ENCODE measurements around the gene CRIM1.
"Not testable (repeated sequence)": the region's sequence is repeated elsewhere in the genome, so short reads cannot be mapped to it uniquely, and the experiment has no call there.

DNA sequence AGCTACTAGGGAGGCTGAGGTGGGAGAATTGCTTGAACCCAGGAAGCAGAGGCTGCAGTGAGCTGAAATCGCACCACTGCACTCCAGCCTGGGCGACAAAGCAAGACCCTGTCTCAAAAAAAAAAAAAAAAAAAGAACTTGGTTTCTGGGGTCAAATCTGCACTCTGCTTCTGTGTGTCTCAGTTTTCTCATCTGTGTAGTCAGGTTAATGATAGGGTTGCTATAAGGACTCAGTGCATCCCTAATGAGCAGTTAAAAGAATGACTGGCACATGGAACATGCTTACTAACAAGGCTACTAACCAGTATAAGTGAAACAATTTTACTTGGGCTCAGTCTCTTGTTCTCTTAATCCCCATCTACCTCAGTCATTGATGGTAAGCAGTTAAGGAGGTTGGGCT is 7.5 kb downstream of the CRIM1 start:
- TF ChIP-seq, protein P1, sequence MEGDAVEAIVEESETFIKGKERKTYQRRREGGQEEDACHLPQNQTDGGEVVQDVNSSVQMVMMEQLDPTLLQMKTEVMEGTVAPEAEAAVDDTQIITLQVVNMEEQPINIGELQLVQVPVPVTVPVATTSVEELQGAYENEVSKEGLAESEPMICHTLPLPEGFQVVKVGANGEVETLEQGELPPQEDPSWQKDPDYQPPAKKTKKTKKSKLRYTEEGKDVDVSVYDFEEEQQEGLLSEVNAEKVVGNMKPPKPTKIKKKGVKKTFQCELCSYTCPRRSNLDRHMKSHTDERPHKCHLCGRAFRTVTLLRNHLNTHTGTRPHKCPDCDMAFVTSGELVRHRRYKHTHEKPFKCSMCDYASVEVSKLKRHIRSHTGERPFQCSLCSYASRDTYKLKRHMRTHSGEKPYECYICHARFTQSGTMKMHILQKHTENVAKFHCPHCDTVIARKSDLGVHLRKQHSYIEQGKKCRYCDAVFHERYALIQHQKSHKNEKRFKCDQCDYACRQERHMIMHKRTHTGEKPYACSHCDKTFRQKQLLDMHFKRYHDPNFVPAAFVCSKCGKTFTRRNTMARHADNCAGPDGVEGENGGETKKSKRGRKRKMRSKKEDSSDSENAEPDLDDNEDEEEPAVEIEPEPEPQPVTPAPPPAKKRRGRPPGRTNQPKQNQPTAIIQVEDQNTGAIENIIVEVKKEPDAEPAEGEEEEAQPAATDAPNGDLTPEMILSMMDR (IDR thresholded peaks at IDR 0.05), result not testable (repeated sequence)
- not testable (repeated sequence) for TF ChIP-seq POLR2A (IDR thresholded peaks at IDR 0.05); POLR2AphosphoS5 (IDR thresholded peaks at IDR 0.05; ENCODE audit: insufficient read depth in 1 of 2, low read depth in 1 of 2)

Data from vagina (tissue), 2 donors.